GM23338 (cell line): Measurements from ENCODE around the gene ZYG11A.

Source experiments
- CTCF ChIP-seq, 2 experiments: fragments of 200-600 bp in 1 of 2; sonication (generic) in 1 of 2; conservative IDR thresholded peaks; 2 replicates each; pipeline versions ENCODE4 v1.5.1 to v1.6.1; 2016 to 2017; ENCODE audit warnings: antibody characterized with exemption in 2 of 2, low read depth in 2 of 2, mild to moderate bottlenecking in 2 of 2, moderate library complexity in 1 of 2
- EZH2 ChIP-seq: fragments of 200-600 bp; sonication (generic); IDR thresholded peaks from one replicate; pipeline ENCODE4 v1.8.0; 2017; ENCODE audit warnings: antibody characterized with exemption, mild to moderate bottlenecking, low read depth; ENCODE audit not compliant: unreplicated experiment
- EZH2phosphoT487 ChIP-seq: fragments of 200-600 bp; sonication (generic); IDR thresholded peaks from one replicate; pipeline ENCODE4 v1.8.1; 2018; ENCODE audit warnings: antibody characterized with exemption; ENCODE audit not compliant: unreplicated experiment
- POLR2AphosphoS5 ChIP-seq: IDR thresholded peaks from 2 replicates; pipeline ENCODE4 v1.6.1; 2016; ENCODE audit warnings: antibody characterized with exemption, low read depth

GRCh38 chr1:52938183-52938451 is 95.6 kb downstream of the ZYG11A start:
- no peak for TF ChIP-seq EZH2
- no peak for TF ChIP-seq CTCF (conservative IDR thresholded peaks at IDR 0.05; ENCODE audit: low read depth in 2 of 2)
- no peak for TF ChIP-seq POLR2AphosphoS5
- TF ChIP-seq EZH2phosphoT487, result no peak
